ENCODE results near the gene ARHGAP15. TPM values are rescaled to one million over a fixed set of nuclear protein-coding genes. Genes with fewer than 3 reads are reported as not detected.

ARHGAP15 gene
- total and polyA plus RNA-seq, 2 experiments from 2014 or later = 0.26 TPM; not detected in 1

- TF ChIP-seq ZNF462 (CRISPR knock-in tag; IDR thresholded peaks at IDR 0.05) (no peak), NANOG (IDR thresholded peaks at IDR 0.05; ENCODE audit: borderline replicate concordance) (no peak), STAT1 (IDR thresholded peaks at IDR 0.05; ENCODE audit: unreplicated experiment) (no peak), ZNF331 (CRISPR knock-in tag; IDR thresholded peaks at IDR 0.05; ENCODE audit: low read depth) (no peak), POLR2AphosphoS5 (IDR thresholded peaks at IDR 0.05; ENCODE audit: low read depth) (no peak)
Observed at GRCh38 chr2:143333168-143333791, 204.1 kb downstream of the ARHGAP15 start (continued).

- H3K27me3 Mint-ChIP-seq (ENCODE audit: insufficient read depth, low read depth, poor library complexity) = no peaks in the 10 kb centered on the region
- no peaks in the 10 kb centered on the region for H3K27me3 ChIP-seq (ENCODE audit: insufficient read depth)
- no peak overlapping the region for H3K27ac ChIP-seq (ENCODE audit: low read depth)
- no peaks in the 10 kb centered on the region for H3K4me1 Mint-ChIP-seq
- no peaks in the 10 kb centered on the region for H4K20me1 ChIP-seq (replicated peaks; ENCODE audit: insufficient read depth)
- no peaks in the 10 kb centered on the region for H3K4me1 ChIP-seq (ENCODE audit: insufficient read depth)
- no peaks in the 10 kb centered on the region for H3K9me2 ChIP-seq (ENCODE audit: insufficient read depth)
- no peak overlapping the region for H3K4me2 ChIP-seq
- no peak overlapping the region for H3K27ac Mint-ChIP-seq
- ATAC-seq (no peak), DNase-seq (ENCODE audit: low spot score) (no peak)
- H3K36me3 Mint-ChIP-seq (ENCODE audit: low read depth) = no peaks in the 10 kb centered on the region
- no peaks in the 10 kb centered on the region for H3K79me2 ChIP-seq (replicated peaks; ENCODE audit: insufficient read depth)
- no peaks in the 10 kb centered on the region for H3K9me3 Mint-ChIP-seq
- no peak overlapping the region for H3K4me3 Mint-ChIP-seq
- H3F3A ChIP-seq (replicated peaks; ENCODE audit: low read depth) = no peaks in the 10 kb centered on the region
- H3K36me3 ChIP-seq (ENCODE audit: insufficient read depth) = no peaks in the 10 kb centered on the region
- H2AFZ ChIP-seq = no peak overlapping the region
- H3K4me3 ChIP-seq = no peak overlapping the region
- TF ChIP-seq ZNF114 (CRISPR knock-in tag; IDR thresholded peaks at IDR 0.05) (no peak), ZNF462 (CRISPR knock-in tag; IDR thresholded peaks at IDR 0.05) (no peak), ZNF331 (CRISPR knock-in tag; IDR thresholded peaks at IDR 0.05; ENCODE audit: low read depth) (no peak), EZH2phosphoT487 (IDR thresholded peaks at IDR 0.05; ENCODE audit: unreplicated experiment) (no peak), CREB1 (CRISPR knock-in tag; IDR thresholded peaks at IDR 0.05; ENCODE audit: low read depth) (no peak)
Observed at GRCh38 chr2:143333847-143334246, 204.6 kb downstream of the ARHGAP15 start.

All from GM23338 (cell line).